ENCODE measurements around the gene DGCR6L.
"Not testable (repeated sequence)": the region's sequence is repeated elsewhere in the genome, so short reads cannot be mapped to it uniquely, and the experiment has no call there.

Gene DGCR6L

GRCh38 chr22:20336561-20336960 is 16.7 kb upstream of the DGCR6L start:
- DNase-seq; in situ Hi-C loops (cut with MboI; ENCODE audit: low pct_unique_long_range_greater_than_20kb, low sequenced_read_pairs): not testable (repeated sequence)

- in situ Hi-C loops (cut with MboI; ENCODE audit: low pct_unique_long_range_greater_than_20kb, low sequenced_read_pairs): not testable (repeated sequence)
- DNase-seq: peak; percentile 21
These were observed 8.7 kb upstream of the DGCR6L start for GRCh38 chr22:20328569-20328930.

- in situ Hi-C loops (cut with MboI; ENCODE audit: low pct_unique_long_range_greater_than_20kb, low sequenced_read_pairs); DNase-seq: not testable (repeated sequence)
These were observed 6.1 kb upstream of the DGCR6L start for GRCh38 chr22:20325996-20326395.

GRCh38 chr22:20324139-20324516 is 4.3 kb upstream of the DGCR6L start:
- DNase-seq: no peak
- in situ Hi-C loops (cut with MboI; ENCODE audit: low pct_unique_long_range_greater_than_20kb, low sequenced_read_pairs): no loop called here

- DNase-seq: not testable (repeated sequence)
These were observed 1.8 kb upstream of the DGCR6L start for GRCh38 chr22:20321552-20322211.

GRCh38 chr22:20320659-20321551 is 1.0 kb upstream of the DGCR6L start:
- DNase-seq: peak; percentile 12
- in situ Hi-C loops (cut with MboI; ENCODE audit: low pct_unique_long_range_greater_than_20kb, low sequenced_read_pairs): not testable (repeated sequence)

More at GRCh38 chr22:20321552-20322211, 1.8 kb upstream of the DGCR6L start:
- in situ Hi-C loops (cut with MboI; ENCODE audit: low pct_unique_long_range_greater_than_20kb, low sequenced_read_pairs): not testable (repeated sequence)

GRCh38 chr22:20319041-20319744 is 667 bp downstream of the DGCR6L start:
- peak; percentile 42 for DNase-seq
- in situ Hi-C loops (cut with MboI; ENCODE audit: low pct_unique_long_range_greater_than_20kb, low sequenced_read_pairs): no loop called here

- peak; percentile 45 for DNase-seq
- in situ Hi-C loops (cut with MboI; ENCODE audit: low pct_unique_long_range_greater_than_20kb, low sequenced_read_pairs): not testable (repeated sequence)
These were observed 1.7 kb downstream of the DGCR6L start for GRCh38 chr22:20318043-20318688.

GRCh38 chr22:20317402-20318042 is 2.3 kb downstream of the DGCR6L start:
- in situ Hi-C loops (cut with MboI; ENCODE audit: low pct_unique_long_range_greater_than_20kb, low sequenced_read_pairs): not testable (repeated sequence)
- peak; percentile 55 for DNase-seq

GRCh38 chr22:20316844-20317401 is 2.9 kb downstream of the DGCR6L start:
- in situ Hi-C loops (cut with MboI; ENCODE audit: low pct_unique_long_range_greater_than_20kb, low sequenced_read_pairs): no loop called here
- DNase-seq: no peak

GRCh38 chr22:20316217-20316843 is 3.5 kb downstream of the DGCR6L start:
- DNase-seq: no peak
- in situ Hi-C loops (cut with MboI; ENCODE audit: low pct_unique_long_range_greater_than_20kb, low sequenced_read_pairs): no loop called here

GRCh38 chr22:20315337-20316216 is 4.3 kb downstream of the DGCR6L start:
- DNase-seq: no peak
- in situ Hi-C loops (cut with MboI; ENCODE audit: low pct_unique_long_range_greater_than_20kb, low sequenced_read_pairs): no loop called here

GRCh38 chr22:20314741-20315336 is 5.0 kb downstream of the DGCR6L start:
- DNase-seq; in situ Hi-C loops (cut with MboI; ENCODE audit: low pct_unique_long_range_greater_than_20kb, low sequenced_read_pairs): not testable (repeated sequence)

GRCh38 chr22:20314206-20314605 is 5.7 kb downstream of the DGCR6L start:
- DNase-seq; in situ Hi-C loops (cut with MboI; ENCODE audit: low pct_unique_long_range_greater_than_20kb, low sequenced_read_pairs): not testable (repeated sequence)

GRCh38 chr22:20313306-20314077 is 6.4 kb downstream of the DGCR6L start:
- in situ Hi-C loops (cut with MboI; ENCODE audit: low pct_unique_long_range_greater_than_20kb, low sequenced_read_pairs); DNase-seq: not testable (repeated sequence)
